Iris pigment epithelial cell (primary cell): ENCODE data around the gene TMEM150A.
"Not testable (repeated sequence)": the region's sequence is repeated elsewhere in the genome, so short reads cannot be mapped to it uniquely, and the experiment has no call there.

ENCODE experiments used
- DNase-seq: peaks from one replicate; pipeline ENCODE4 v3.0.0-alpha.2; 2011; ENCODE audit warnings: low read depth

TMEM150A gene

GRCh38 chr2:85564144-85564563 is 38.3 kb downstream of the TMEM150A start:
- no peak for DNase-seq

GRCh38 chr2:85561280-85562212 is 41.0 kb downstream of the TMEM150A start, which contains the start of gene GGCX:
Gene GGCX (minus strand): TSS chr2:85561493. CDS start chr2:85561428, 65 bp downstream.
- DNase-seq = peak; percentile 96

DNA sequence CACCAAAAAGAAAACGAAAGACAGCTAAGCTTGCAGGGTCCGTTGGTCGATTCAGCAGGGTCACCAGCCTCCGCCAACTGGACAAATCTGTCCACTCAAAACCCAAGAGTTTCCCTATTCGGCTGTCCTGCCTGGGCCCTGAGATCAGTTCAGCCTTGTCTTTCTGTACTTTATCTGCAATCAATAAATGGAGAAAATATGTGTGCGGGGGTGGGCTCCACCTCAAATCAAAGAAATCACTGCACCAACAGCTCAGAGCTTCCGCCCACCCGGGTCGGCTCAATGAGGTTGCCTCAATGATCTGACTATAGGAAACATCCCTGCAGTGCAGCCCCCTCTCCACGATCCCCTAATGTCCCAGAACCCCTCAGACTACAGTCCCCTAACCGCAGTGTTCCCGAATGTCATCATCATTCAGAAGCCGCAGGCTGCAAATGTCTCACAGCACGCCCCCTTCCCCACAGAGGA is 41.7 kb downstream of the TMEM150A start:
- no peak for DNase-seq

DNA sequence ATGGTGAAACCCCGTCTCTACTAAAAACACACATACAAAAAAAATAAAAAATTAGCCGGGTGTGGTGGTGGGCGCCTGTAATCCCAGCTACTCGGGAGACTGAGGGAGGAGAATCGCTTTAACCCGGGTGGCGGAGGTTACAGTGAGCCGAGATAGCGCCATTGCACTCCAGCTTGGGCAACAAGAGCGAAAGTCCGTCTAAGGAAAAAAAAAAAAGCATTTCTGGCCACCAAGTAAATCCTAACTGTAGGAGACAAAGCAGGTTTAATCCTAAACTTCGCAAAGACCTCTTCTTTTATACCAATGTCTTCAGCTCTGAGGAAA is 42.1 kb downstream of the TMEM150A start:
- not testable (repeated sequence) for DNase-seq

- DNase-seq = no peak
Observed at GRCh38 chr2:85558160-85558559, 44.3 kb downstream of the TMEM150A start.

DNA sequence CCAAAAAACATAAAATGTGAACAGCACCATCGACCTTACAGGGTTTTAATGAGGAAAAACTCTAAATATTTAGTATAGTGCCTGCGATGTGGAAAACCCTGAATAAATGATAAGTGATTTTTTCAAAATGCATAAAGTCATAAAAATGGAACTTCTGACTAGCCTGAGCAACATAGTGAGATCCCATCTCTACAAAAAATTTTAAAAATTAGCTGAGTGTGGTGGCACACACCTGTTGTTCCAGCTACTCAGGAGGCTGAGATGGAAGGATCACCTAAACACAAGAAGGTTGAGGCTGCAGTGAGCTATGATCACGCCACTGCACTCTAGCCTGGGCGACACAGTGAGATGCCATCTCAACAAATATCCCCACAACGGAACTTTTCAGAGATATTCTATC is 45.4 kb downstream of the TMEM150A start:
- no peak for DNase-seq

DNA sequence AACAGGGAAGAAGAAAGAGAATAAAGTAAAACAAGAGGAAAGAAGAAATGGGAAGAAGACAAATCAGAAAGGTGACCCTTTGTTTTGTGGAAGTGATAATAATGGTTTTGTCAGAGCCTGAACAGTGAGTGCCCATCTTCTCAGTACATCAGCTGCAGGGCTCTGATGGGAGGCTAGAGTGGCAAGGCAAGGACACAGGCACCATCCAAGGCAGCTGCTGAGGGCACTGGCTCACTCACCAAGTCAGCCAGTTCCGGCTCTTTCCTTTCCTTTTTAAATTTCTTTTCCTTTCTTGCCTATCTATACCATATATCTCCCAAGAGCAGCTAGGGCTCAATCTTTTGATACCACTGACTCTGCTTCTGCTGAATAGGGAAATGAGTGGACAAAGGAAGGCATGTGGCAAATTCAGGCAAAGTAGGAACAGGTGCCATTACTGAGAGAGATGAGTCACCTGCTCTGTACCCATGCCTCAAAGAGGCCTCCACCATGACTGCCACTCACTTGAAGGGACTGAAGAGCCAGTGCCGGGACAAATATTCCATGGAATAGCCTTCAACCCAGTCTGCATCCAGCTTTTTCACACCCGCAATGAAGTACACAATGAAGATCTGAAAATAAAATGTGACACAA is 47.4 kb downstream of the TMEM150A start:
- no peak for DNase-seq

DNA sequence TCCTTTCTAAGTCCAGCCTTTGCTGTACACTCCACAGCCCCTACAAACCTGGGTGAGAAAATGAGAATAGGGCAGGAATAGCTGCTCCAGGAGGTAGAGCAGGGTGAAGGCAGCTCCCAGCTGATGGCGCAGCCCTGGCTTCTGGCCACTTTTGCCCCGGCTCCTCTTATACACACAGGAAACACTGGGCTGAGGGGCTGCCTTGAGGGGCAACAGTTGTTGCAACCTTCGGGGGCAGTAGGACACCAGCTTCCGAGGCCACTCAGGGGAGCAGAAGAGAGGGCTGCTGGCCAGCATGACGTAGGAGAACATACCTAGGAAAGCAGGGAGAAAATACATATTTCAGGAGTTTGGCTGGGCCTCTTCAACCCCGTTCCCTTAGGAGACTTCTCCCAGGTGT is 49.3 kb downstream of the TMEM150A start:
- no peak for DNase-seq

DNA sequence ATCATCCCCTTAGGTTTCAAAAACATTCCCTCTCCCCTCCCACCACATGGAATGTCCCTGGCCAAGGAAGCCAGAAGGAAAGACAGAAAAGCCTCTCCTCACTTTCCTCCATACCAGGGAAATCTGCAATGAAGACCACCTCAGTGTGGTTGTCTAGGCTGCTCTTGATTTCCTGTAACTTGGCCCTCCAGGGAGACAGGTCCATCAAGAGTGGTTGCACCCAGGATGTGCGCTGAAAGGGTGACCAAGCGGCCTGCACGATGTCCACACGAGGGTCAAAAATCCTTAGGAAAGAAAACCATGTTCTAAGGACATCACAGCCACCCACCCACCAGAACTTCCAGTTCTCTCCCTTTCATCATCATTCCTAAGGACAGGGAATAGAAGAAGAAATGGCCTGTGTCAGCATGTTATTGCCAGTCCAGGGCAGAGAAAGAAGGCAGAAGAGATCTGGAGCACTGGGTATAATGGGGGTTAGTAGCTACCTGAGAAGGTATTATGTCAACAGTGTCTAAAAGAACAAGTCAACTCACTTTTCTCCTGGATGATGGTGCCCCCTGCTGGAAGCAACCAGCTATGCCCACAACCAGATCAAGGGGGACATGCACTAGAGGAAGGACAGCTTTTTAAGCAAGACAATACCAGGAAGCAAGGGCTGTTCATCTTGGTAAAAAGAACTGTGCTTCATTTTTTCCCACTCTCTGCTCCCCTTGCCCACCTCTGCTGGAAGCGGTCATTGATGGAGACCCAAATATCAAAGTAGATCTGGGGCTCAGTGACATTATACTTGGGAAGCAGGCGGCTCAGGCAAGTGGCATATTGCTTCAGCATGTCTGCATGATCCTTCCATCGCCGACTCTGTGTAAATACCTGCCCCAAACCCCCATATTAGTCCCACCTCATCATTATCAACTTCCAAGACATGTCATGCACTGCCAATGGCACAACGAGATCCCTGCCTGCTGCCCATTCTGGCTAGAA is 50.5 kb downstream of the TMEM150A start:
- peak; percentile 69 for DNase-seq

GRCh38 chr2:85550486-85550885 is 52.0 kb downstream of the TMEM150A start:
- DNase-seq = no peak

GRCh38 chr2:85549826-85550225 is 52.7 kb downstream of the TMEM150A start:
- DNase-seq = peak; percentile 91

- no peak for DNase-seq
Observed at GRCh38 chr2:85549095-85549494, 53.4 kb downstream of the TMEM150A start.

GRCh38 chr2:85548608-85548900 is 53.9 kb downstream of the TMEM150A start:
- no peak for DNase-seq
